Heart right ventricle (tissue), 16 donors: ENCODE results near the gene CD9. TPM values are rescaled to one million over a fixed set of nuclear protein-coding genes. Genes with fewer than 3 reads are reported as not detected.

Source experiments
- ATAC-seq, 8 donors: fragments of 200-7000 bp; cut with Tn5 transposase; one replicate each; pipeline ENCODE4 v1.9.1; 2020; ENCODE audit warnings: mild to moderate bottlenecking in 8 of 8, moderate library complexity in 8 of 8, moderate number of reproducible peaks in 1 of 8
- DNase-seq, 2 donors: peaks; one replicate each; pipeline ENCODE4 v3.0.0-alpha.2; 2020
- H3K27ac ChIP-seq, 10 donors: fragments of 200-600 bp; sonication (generic) in 2 of 10; one replicate each; pipeline versions ENCODE4 v1.5.0 to v1.8.0; 2020 to 2022; ENCODE audit warnings: mild to moderate bottlenecking in 3 of 10
- H3K27me3 ChIP-seq, 7 donors: fragments of 200-600 bp; one replicate each; pipeline ENCODE4 v1.8.0; 2021 to 2022; ENCODE audit warnings: mild to moderate bottlenecking in 2 of 7
- H3K36me3 ChIP-seq, 9 donors: fragments of 200-600 bp; sonication (generic) in 1 of 9; one replicate each; pipeline versions ENCODE4 v1.5.0 to v1.8.0; 2020 to 2022; ENCODE audit warnings: mild to moderate bottlenecking in 2 of 9
- H3K4me1 ChIP-seq, 9 donors: fragments of 200-600 bp; sonication (generic) in 1 of 9; one replicate each; pipeline versions ENCODE4 v1.5.0 to v1.8.0; 2020 to 2022; ENCODE audit warnings: mild to moderate bottlenecking in 4 of 9
- H3K4me3 ChIP-seq, 10 donors: fragments of 200-600 bp; sonication (generic) in 2 of 10; one replicate each; pipeline versions ENCODE4 v1.5.0 to v1.8.0; 2020 to 2022; ENCODE audit warnings: mild to moderate bottlenecking in 7 of 10, moderate library complexity in 2 of 10
- H3K9me3 ChIP-seq, 11 donors: fragments of 200-600 bp in 10 of 11; sonication (generic) in 2 of 11; one replicate each; pipeline versions ENCODE4 v1.5.0 to v1.8.0; 2013 to 2022; ENCODE audit warnings: mild to moderate bottlenecking in 2 of 11, control low read depth in 1 of 11, moderate library complexity in 1 of 11
- CTCF ChIP-seq, 9 donors: fragments of 200-600 bp; sonication (generic) in 2 of 9; IDR thresholded peaks; one replicate each; pipeline versions ENCODE4 v1.5.0 to v1.8.0; 2021 to 2022; ENCODE audit warnings: antibody characterized with exemption in 9 of 9, mild to moderate bottlenecking in 5 of 9, moderate library complexity in 1 of 9
- WGBS, 2 donors: extraction: QIAGEN DNeasy Blood & Tissue Kit; methylation state at CpG; one replicate each; pipeline ENCODE4 v1.1.7; 2013; ENCODE audit warnings: inconsistent platforms in 1 of 2; 5-methylcytosine and 5-hydroxymethylcytosine counted together
- intact Hi-C, 10 donors: fragments of 100-400 bp; cut with DNase I; formaldehyde crosslinking; loops; one replicate each; pipeline versions ENCODE4 v1.11.1 to v1.14.2; 2022
- polyA plus RNA-seq, 2 donors: library from polyadenylated mRNA; stranded (reverse); fragments of 200-250 nt; gene quantifications; one replicate each; pipeline ENCODE4 v1.2.3, GENCODE V29; 2013
- total RNA-seq, 10 donors: library from RNA; stranded (reverse); fragmentation: NEBNext Ultra II Directional in 3 of 10; extraction: Animal tissue kit (Norgen Biotek cat#: 25700) in 3 of 10; gene quantifications; one replicate each; pipeline versions ENCODE4 v1.2.1 to v1.2.4, GENCODE V29; 2021 to 2023
- donor health status: Arrhythmogenic right ventricular cardiomyopathy.
- donor health status: ischemic (EF 13 %, LVEDD 7.1; RV severe dilation, severe dysfunction).
- donor health status: healthy with polysubstance abuse.
- donor health status: DM: no; HTN: yes; CAD: no.
- donor health status: DM: no; HTN: no; CAD: no.
- donor health status: ischemic (EF 25% LVEDD 6.9; RV normal size, moderate dysfunction).
- donor health status: ischemic (EF 25% LVEDD 5.7; RV mildly dilated, moderate dysfunction).
- donor health status: healthy.
- donor health status: DM: yes; HTN: yes; CAD: no.
- donor health status: Ischemic cardiomyopathy.
- donor health status: ischemic (EF 35%, LVEDD 5.7; RV mildly dilated, moderate dysfunction).
- donor health status: nonischemic (EF 11% LVEDD 7.7; RV severe dilation, severe dysfunction).
- donor health status: DM: yes; HTN: yes; CAD: no.
- donor health status: PGD.
- donor health status: ischemic (EF 29% LVEDD 5.4; RV normal size, mild dysfunction).
- donor health status: nonischemic (EF 23%, LVEDD 6.1; RV moderate dilation, normal function).

The CD9 gene
- total and polyA plus RNA-seq, 12 donors, result 24.8 to 109 (median 54.2) TPM

- no peak for DNase-seq
- no peak for TF ChIP-seq CTCF (IDR thresholded peaks at IDR 0.05)
- WGBS, 2 donors, result 90 to 92% methylated on average over 3 of the region's 3 CpGs
- H3K4me1 ChIP-seq, result peaks cover 5 to 41% (median 24%) of the 10 kb centered on the region in 9 donors
- intact Hi-C loops, result loop anchor here in 3 of 10 donors (5.0 kb wide), 2 partner anchors 33 to 38 kb away; no protein-coding TSS in a partner anchor
- peaks cover 0 to 67% (median 28%) of the 10 kb centered on the region in 9 donors for H3K36me3 ChIP-seq
- no peaks in the 10 kb centered on the region for H3K27me3 ChIP-seq
- H3K27ac ChIP-seq, result no peak overlapping the region
- ATAC-seq, result no peak
- H3K9me3 ChIP-seq, result no peaks in the 10 kb centered on the region
- no peak overlapping the region for H3K4me3 ChIP-seq
Measured at GRCh38 chr12:6238875-6239274, 38.7 kb downstream of the CD9 start.

- WGBS, 2 donors, result 16% methylated on average over 7 of the region's 7 CpGs
- peaks cover 0 to 3% (median 0%) of the 10 kb centered on the region in 11 donors for H3K9me3 ChIP-seq
- H3K27me3 ChIP-seq, result no peaks in the 10 kb centered on the region
- peak; percentile 79 to 85 for DNase-seq
- peak; percentile 76 to 89 (median 82) for ATAC-seq
- intact Hi-C loops, result loop anchor here in 1 of 10 donors (5.0 kb wide), 1 partner anchor 36 kb away; no protein-coding TSS in a partner anchor
- no peak overlapping the region for H3K4me3 ChIP-seq
- peaks cover 0 to 41% (median 12%) of the 10 kb centered on the region in 9 donors for H3K36me3 ChIP-seq
- peaks cover 0 to 21% (median 13%) of the 10 kb centered on the region in 9 donors for H3K4me1 ChIP-seq
- peak overlapping the region in 4 of 10 donors; percentile 32 to 57 (median 44) for H3K27ac ChIP-seq
- no peak for TF ChIP-seq CTCF (IDR thresholded peaks at IDR 0.05)
Measured at GRCh38 chr12:6241495-6241894, 41.3 kb downstream of the CD9 start.

- Histone ChIP-seq H3K27ac (no peak overlapping the region), H3K4me1 (no peaks in the 10 kb centered on the region), H3K9me3 (peaks cover 0 to 3% (median 0%) of the 10 kb centered on the region in 11 donors), H3K4me3 (no peak overlapping the region), H3K36me3 (no peaks in the 10 kb centered on the region), H3K27me3 (no peaks in the 10 kb centered on the region)
- DNase-seq, result no peak
- intact Hi-C loops, result no loop called here
- no peak for TF ChIP-seq CTCF (IDR thresholded peaks at IDR 0.05)
- 85 to 88% methylated on average over 2 of the region's 2 CpGs for WGBS, 2 donors
- ATAC-seq, result no peak
Measured at GRCh38 chr12:6249580-6249979, 49.4 kb downstream of the CD9 start.

GRCh38 chr12:6250343-6250742 is 50.1 kb downstream of the CD9 start:
- DNase-seq (no peak), ATAC-seq (peak in 4 of 8 donors; percentile 24 to 63 (median 48))
- H3K4me3 ChIP-seq, result no peak overlapping the region
- no peaks in the 10 kb centered on the region for H3K36me3 ChIP-seq
- TF ChIP-seq CTCF (IDR thresholded peaks at IDR 0.05), result no peak
- H3K9me3 ChIP-seq, result peaks cover 0 to 3% (median 0%) of the 10 kb centered on the region in 11 donors
- intact Hi-C loops, result no loop called here
- 46 to 60% methylated on average over 5 of the region's 5 CpGs for WGBS, 2 donors
- H3K27me3 ChIP-seq, result no peaks in the 10 kb centered on the region
- no peaks in the 10 kb centered on the region for H3K4me1 ChIP-seq
- H3K27ac ChIP-seq, result no peak overlapping the region
